Stimulated activated naive CD4-positive, alpha-beta T cell (primary cell): ENCODE data around the gene KIAA1143.

Source experiments
- DNase-seq, 6 experiments: peaks; one replicate each; lab custom pipeline; 2025; lab: John Stamatoyannopoulos, UW

The KIAA1143 gene

DNA sequence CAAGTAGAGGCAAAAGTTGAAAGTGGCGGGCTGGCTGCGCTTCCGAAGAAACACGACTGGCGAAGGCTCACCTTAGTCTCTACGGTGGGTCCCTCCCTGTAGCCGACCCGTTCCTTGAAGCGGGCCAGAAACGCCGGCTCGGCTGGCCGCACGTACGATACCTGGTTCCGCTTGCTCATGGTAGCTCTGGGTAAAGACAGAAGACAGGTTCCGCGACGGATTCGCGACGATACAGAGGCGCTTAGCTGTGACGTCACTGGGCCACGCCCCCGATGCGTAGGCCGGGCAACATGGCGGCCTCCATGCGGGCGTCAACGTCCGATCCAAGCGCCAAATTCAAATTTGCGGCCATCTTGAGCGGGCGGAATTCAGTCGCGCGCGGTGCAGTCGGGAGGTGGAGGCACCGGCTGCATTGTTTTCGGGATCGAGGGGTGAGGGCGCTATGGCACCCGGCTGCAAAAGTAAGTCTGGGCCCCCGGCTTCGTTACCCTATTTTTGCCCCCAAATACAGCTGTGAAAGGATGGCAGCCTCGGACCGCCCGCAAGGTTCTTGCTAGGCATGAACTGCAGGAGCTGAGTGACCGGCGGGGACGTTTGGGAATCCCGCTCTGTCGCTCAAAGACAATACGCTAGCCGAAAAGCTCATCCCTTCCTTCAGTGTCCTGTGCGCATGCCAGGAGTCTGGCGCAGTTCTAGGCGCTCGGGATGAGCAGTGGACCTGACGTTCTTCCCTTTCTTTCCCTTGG, at the start of gene KIAA1143, which contains the start of gene KIF15:
KIAA1143 (minus strand) TSS at position 196 of the 746 bp plus-strand sequence; CDS start at position 179, 17 bp downstream.
KIF15 (plus strand) TSS at position 371 of the 746 bp plus-strand sequence; CDS start at position 443, 72 bp downstream.
- DNase-seq = peak; percentile 90 to 96 (median 95)

DNA sequence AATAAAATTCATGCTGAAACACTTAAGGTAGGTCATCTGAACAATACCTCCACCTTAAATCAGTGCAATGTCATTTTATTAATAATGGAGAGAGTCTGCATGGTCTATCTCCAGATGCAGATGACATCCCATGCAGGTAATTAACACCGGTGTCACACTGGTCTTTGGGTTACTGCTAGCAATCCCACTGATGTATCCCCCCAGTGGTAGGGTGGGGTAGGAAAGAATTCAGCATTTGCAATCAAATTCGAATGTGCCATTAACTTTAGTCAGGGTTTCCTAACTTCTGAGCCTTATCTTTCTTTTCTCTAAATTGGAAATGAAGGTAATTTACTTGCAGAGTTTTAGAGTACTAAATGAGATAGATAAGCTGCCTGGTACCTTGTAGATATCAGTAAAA, 44.5 kb upstream of the KIAA1143 start:
- DNase-seq = no peak

DNA sequence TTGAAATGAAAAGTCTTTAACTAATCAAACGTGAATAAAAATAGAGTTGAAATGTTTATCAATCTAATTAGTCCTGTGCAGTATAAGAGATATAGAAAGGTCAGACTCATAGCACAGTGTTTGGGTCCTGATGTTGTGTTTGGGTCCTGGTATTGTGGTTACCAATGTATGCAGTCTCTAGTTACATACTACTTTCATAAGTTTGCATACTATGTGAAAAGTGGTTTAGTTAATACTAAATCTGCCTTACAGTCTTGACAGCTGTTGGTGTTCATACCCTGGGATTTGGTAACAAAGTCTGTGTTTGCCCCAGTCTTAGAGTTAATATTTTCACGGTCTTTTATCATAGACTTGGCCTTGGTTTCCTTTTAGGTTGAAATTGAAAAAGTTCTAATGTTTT, 41.9 kb upstream of the KIAA1143 start:
- no peak for DNase-seq

- no peak for DNase-seq
These were observed 40.6 kb upstream of the KIAA1143 start for GRCh38 chr3:44802011-44802410.

DNA sequence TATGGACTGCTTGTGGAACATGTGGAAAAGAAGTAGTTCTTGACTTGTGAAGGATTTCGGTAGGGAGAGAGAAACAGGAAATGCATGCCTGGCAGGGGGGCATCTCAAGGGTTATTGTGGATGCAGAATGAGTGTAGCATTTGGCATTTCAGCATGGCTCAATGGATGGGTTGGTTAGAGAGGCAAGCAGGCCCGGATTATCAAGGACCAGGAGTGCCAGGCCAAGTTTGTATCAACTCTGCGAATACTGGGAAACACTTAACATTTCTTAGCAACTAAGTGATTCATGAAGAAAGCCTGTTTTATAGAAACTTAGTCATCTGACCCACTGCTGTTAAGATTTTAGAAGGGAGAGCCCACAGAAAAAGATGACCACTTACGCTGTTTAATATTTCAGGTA, 33.8 kb upstream of the KIAA1143 start:
- no peak for DNase-seq

GRCh38 chr3:44782891-44783290, 21.5 kb upstream of the KIAA1143 start:
- no peak for DNase-seq

GRCh38 chr3:44772099-44772442, 10.7 kb upstream of the KIAA1143 start:
- DNase-seq = no peak

DNA sequence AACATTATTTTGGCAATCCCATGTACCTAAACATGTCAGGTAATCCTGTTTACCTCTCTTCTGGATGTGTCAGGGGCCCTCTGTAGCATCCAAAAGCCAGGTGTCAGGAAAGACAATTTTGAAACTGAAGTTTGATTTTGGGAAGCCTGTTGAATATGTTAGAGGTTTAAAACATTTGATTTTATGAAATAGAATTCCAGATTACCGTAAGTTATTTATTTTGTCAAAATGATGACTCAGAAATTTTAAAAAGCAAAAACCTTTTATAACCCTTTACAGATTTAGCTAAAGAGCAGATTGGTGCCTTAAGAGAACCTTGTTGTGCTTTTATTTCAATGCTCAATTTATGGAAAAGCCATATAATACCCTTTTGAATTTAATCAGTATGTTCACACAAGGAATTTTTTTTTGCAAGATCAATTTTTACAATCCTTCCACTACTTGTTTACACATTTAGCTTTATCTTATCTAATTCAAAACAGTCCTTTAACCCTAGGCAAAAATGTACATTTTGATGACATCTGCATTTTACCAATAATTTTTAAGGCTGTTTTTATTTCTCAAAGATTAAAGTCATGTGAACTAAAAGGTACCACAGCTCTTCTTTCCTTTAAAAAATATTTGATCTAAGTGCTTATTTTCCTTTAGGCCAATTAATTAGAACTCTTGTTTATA, 10.1 kb upstream of the KIAA1143 start:
- no peak for DNase-seq

GRCh38 chr3:44764248-44764647, 2.8 kb upstream of the KIAA1143 start:
- DNase-seq = no peak

- DNase-seq = no peak
These were observed 1.3 kb upstream of the KIAA1143 start for GRCh38 chr3:44762690-44763089.

DNA sequence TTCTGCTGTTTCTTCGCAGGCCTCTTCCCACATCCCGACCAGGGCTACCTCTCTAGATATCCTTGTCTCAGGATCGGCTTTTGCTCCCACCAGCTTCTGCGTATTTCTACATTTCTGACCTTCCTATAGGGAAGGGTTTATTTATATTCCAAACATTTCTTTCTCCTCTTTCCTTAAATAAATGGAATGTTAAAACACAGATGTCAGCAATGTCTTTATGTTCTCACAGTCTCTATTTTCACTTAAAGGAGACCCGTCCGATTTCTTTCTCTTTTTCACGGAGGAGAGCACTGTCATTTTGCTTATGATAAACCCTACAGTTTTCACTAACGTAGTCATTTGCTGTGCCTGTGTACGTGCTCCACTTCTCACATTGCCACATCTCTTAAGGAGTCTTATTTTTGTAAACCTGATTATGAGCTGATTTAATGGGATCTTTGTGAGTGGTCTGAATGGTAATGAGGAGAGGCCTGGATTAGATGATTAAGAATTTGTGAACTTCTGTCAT, 805 bp upstream of the KIAA1143 start:
- no peak for DNase-seq

- no peak for DNase-seq
These were observed 357 bp downstream of the KIAA1143 start for GRCh38 chr3:44761101-44761423.

- no peak for DNase-seq
These were observed 26.7 kb downstream of the KIAA1143 start for GRCh38 chr3:44734646-44735168.

GRCh38 chr3:44729384-44729910, 32.0 kb downstream of the KIAA1143 start, which contains the start of gene ZNF501:
TSS of gene ZNF501 (plus strand) at chr3:44729635. CDS start at chr3:44734422, 4,787 bp downstream.
- peak; percentile 42 to 83 (median 76) for DNase-seq

DNA sequence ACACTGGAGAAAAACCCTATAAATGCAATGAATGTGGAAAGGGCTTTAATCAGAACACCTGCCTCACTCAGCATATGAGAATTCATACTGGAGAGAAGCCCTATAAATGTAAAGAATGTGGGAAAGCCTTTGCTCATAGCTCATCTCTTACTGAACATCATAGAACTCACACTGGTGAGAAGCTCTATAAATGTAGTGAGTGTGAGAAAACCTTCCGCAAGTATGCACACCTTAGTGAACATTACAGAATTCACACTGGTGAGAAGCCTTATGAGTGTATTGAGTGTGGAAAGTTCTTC, 39.4 kb downstream of the KIAA1143 start:
- no peak for DNase-seq

DNA sequence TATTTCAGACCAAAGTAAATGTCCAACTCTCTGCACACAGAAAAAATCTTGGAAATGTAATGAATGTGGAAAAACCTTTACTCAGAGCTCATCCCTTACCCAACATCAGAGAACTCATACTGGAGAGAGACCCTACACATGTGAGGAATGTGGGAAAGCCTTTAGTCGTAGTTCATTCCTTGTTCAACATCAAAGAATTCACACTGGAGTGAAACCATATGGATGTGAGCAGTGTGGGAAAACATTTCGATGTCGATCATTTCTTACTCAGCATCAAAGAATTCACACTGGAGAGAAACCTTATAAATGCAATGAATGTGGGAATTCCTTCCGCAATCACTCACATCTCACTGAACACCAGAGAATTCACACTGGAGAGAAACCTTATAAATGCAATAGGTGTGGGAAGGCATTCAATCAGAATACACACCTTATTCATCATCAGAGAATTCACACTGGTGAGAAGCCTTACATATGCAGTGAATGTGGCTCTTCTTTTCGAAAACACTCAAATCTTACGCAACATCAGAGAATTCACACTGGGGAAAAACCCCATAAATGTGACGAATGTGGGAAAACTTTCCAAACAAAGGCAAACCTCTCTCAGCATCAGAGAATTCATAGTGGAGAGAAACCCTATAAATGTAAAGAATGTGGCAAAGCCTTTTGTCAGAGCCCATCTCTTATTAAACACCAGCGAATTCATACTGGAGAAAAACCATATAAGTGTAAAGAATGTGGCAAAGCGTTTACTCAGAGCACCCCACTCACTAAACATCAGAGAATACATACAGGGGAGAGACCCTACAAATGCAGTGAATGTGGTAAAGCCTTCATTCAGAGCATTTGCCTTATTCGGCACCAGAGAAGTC, 40.0 kb downstream of the KIAA1143 start:
- no peak for DNase-seq

DNA sequence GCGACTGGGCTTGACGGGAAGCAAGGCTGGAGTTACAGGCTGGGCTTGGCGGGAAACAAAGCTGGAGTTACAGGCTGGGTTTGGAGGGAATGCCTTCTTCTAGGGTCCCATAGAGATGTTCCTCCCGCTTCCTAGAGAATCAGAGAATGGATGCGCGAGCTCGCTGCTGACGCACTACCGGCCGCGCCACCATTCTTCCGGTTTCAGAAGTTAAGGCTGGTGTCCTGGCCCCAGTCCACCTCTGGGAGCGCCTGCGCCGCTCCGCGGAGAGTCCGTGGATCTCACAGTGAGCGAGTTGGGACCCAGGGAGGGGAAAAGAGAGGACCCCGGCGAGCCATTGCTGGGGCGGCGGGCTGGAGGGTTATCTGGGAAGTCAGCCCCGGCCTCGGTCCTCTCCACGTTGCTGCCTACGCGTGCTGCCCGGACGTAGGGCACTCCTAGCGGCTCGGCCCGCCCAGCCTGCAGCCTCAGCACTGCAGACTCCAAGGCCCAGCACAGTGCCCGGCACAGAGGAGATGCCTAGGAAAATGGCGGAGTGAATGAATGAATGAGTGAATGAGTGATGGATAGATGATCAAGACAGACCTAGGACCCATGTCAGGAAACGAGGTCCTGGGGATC, 48.9 kb downstream of the KIAA1143 start, which contains the start of gene ZNF502:
ZNF502 (plus strand) TSS at position 206 of the 621 bp plus-strand sequence. CDS start 7,602 bp downstream, outside the sequence.
- peak in 5 of 6 experiments; percentile 9 to 56 (median 44) for DNase-seq
